HG02943 (cell line): ENCODE results near the gene CFAP157.

Experiments used
- ATAC-seq: cut with Tn5 transposase; IDR thresholded peaks from one replicate; pipeline ENCODE4 v1.9.1; 2021; ENCODE audit warnings: mild to moderate bottlenecking, low read depth, moderate library complexity; ENCODE audit not compliant: unreplicated experiment

The CFAP157 gene

GRCh38 chr9:127733614-127734013 lies 26.8 kb downstream of the CFAP157 start:
- no peak for ATAC-seq

GRCh38 chr9:127734247-127734746 lies 27.5 kb downstream of the CFAP157 start:
- ATAC-seq = no peak

DNA sequence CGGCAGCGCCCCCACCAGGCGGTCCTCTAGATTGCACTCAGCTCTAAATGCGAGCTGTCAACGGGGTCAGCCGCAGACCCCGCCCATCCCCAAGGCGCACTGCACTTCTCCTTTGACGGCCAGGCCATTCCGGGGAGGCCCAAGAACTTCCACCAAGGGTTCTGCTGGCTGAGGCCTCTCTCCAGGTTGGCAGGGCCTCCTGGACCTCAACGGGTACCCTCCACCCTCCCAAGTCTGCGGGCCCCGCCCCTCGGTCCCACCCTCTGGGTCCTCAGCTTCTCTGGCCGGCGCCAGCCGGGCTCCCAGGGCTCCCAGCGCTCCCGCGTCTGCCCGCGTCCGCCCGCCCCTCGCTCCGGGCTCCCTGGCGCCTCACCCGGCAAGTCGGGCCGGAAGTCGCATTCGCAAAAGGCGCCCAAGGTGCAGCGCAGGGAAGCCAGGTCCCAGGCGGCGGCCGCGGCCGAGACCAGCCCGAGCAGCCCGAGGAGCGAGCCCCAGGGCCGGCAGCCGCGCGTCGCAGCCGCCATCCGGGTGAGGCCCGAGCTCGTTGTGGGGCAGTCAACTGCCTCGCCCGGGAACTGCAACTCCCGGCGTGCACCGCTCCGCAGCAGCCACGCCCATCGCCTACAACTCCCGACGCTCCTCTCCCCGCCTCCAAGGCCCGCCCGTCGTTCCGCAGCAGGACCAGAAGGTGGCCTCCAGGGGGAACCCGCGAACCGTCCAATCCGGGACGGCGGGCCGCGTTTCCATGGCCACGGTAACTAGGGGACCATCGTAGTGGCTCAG lies 28.1 kb downstream of the CFAP157 start, which contains the start of gene TOR2A:
Gene TOR2A (minus strand): TSS at position 548 of the 783 bp plus-strand sequence. CDS start 24 bp downstream, at position 524.
- ATAC-seq = peak; percentile 82

- ATAC-seq = no peak
Measured at GRCh38 chr9:127735530-127736185, 28.9 kb downstream of the CFAP157 start.

DNA sequence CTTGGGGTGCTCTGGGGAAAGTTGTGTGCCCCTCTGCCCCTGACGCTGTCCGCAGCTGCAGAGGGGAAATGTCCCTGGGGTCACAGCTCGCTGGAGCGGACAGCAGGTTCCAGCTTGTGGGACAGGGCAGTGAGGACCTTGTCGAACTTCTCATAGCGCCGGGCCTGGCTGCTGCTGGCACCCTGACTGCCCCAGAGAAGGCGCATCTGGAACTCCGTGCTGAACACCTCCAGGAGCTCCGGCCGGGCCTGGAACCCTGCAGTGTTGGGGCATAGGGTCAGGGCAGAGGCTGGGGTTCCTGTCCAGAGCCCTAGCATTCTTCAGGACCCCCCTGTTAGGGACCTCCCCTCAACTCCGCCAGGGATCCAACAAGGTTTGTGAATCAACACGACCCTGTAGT lies 31.9 kb downstream of the CFAP157 start:
- no peak for ATAC-seq

GRCh38 chr9:127739614-127740330 lies 33.0 kb downstream of the CFAP157 start:
- no peak for ATAC-seq

DNA sequence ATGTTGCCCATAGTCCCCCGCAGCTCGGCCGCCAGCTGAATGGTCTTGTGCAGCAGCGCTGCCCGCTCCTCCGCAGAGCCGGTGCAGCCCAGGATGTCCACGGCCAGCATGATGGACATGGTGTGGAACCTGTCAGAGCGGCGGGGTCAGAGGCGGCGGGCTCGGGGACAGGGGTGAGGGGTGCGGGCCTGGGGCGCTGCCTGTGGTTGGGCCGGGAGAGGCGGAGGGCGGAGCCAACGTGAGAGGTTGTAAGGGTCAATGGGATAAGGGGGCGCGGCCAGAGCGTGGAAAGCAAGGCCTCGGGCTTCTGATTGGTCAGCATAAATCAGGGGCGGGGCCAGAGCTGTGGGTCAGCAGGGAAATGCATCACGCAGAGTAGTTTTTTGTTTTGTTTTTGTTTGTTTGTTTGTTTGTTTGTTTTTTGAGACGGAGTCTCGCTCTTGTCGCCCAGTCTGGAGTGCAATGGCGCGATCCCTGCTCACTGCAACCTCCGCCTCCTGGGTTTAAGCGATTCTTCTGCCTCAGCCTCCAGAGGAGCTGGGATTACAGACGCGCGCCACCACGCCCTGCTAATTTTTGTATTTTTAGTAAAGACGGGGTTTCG lies 35.1 kb downstream of the CFAP157 start:
- ATAC-seq = no peak

DNA sequence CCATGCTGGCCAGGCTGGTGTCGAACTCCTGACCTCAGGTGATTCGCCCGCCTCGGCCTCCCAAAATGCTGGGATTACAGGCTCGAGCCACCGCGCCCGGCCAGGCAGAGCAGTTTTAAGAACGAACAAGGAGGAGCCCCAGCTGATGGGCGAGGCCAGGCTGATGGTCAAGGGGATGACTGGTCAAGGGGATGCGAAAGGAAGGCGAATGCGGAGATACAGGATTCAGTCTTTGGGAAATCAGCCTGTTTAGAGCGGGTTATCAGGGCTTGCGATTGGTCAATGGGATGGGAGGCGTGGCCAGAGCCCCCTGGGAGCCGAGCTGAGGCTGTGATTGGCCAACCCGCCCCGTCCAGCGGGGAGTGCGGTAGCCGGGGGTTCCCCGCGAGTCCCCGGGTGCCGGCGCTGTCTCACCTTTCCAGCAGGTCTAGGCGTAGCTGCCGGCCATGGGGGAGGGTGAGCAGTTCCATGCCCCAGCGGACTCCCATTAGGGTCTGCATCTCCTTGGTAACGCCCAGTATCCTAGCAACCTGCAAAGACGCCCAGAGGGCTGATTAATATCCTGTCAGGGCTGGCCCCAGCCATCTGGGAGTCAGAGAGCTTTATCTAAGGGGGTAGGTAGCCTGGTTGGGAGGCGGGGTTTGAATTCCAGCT lies 35.8 kb downstream of the CFAP157 start:
- ATAC-seq = no peak

DNA sequence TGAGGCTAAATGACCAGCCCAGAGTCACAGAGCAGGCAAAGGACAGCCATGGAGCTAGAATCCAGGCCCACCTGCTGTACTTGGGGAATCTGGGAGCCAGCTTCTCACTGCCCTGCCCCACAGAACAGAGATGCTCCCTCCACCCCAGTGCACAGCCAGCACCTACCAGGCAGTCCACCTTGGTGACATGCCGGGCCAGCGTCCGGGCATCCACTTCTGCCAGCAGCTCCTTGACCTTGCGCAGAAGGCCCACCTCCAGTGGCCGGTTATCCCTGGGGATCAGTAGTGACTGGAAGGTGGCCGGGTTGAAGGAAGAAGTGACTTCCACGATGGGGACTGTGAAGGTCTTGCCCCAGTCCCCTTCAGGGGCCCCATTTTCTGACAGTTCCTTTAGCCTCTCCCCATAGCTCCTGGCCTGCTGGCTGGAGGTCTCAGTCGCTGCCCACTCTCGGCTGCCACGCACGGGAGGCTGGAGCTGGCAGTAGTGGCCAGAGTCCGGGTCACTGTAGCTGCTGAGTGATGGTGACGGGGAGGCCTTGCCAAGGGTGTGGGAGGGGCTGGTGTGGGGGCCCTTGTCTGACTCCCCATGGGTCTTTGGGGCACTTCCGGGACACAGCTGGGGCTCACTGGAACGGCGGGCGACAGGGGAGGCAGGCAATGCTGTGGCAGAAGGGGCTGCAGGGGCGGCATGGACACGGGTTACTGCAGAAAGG lies 37.8 kb downstream of the CFAP157 start:
- no peak for ATAC-seq

GRCh38 chr9:127746959-127747569 lies 40.3 kb downstream of the CFAP157 start:
- no peak for ATAC-seq

DNA sequence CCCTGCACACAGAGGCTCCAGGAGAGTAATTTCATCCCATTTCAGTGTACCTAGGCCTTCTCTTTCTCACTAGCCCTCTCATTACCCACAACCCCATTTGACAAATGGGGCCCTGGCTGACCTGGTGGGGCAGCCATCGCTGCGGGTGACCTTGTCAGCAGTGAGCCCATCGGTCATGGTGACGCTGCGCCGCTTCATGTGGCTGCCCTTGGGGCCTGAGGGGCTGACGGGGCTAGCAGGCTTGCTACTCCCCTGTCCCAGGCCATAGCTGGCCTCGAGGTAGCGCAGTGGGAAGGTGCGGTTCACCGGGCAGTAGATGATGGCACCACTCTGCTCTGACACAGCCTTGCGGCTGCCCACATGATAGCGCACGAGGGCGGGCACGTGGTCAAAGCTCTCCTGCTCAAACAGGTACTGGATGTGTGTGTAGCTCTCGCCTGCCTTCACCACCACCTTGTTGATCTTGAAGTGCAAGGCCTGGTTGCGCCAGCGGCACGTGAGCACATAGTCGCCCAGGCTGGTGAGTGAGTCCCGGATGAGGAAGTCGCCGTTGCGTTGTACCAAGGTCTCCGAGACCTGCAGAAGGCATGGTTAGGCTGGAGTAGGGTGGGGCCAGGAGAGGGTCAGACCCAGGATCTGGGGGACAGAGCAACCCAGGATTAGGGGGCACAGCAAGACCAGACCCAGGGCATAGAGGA lies 42.5 kb downstream of the CFAP157 start:
- no peak for ATAC-seq

DNA sequence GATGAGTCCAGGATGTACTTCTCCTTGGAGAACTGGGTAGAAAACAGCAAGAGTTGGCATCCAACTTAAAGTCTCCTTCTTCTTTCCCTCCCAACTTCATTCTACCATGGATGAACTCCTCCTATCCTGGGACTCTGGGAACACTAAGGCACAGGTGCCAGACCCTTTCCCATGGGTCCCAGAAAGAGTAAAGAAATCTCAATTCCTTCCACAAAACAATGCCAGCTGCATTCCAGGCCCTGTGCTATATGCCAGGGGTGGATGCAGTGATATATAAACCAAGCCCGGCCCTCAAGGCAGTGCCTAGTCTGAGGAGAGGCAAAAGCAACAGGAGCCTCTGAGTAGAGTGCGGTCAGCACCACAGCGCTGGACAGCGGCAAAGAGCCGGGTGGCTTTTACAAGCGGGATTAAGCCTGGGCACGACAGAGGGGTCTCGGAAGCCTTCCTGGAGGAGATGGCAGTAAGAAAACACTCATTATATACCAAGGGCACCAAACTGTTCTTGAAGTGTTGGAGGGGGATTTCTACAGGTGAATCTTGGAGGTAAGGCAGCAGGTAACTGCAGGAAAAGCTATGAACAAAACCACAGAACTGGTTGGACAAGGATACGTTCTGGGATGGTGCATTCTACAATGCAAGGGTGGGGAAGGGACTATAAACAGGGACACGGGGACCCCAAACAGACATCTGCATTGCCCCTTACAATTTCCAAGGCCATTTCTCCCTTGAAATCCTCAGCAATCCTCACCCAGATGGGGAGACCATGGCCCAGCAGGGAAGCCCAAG lies 44.7 kb downstream of the CFAP157 start:
- ATAC-seq = no peak

GRCh38 chr9:127753148-127753547 lies 46.4 kb downstream of the CFAP157 start:
- ATAC-seq = no peak

DNA sequence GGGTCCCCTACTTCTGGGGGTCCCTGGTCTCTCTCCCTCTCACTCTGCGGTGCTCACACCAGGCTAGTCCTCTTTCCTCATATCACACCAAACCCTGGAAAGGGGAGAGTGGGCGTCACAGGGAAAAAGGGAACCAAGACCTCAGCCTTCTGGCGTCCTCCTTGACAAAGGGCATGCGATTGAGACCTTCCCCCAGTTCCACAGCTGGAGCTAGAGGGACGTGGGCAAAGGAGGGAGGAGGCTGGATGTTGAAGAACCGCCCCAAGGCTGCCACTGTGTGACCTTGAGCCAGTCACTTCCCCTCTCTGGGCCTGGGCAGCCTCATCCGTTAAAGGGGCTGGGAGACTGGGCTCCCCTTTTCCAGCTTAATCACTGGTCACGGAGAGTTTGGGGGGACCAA lies 46.8 kb downstream of the CFAP157 start:
- ATAC-seq = no peak

DNA sequence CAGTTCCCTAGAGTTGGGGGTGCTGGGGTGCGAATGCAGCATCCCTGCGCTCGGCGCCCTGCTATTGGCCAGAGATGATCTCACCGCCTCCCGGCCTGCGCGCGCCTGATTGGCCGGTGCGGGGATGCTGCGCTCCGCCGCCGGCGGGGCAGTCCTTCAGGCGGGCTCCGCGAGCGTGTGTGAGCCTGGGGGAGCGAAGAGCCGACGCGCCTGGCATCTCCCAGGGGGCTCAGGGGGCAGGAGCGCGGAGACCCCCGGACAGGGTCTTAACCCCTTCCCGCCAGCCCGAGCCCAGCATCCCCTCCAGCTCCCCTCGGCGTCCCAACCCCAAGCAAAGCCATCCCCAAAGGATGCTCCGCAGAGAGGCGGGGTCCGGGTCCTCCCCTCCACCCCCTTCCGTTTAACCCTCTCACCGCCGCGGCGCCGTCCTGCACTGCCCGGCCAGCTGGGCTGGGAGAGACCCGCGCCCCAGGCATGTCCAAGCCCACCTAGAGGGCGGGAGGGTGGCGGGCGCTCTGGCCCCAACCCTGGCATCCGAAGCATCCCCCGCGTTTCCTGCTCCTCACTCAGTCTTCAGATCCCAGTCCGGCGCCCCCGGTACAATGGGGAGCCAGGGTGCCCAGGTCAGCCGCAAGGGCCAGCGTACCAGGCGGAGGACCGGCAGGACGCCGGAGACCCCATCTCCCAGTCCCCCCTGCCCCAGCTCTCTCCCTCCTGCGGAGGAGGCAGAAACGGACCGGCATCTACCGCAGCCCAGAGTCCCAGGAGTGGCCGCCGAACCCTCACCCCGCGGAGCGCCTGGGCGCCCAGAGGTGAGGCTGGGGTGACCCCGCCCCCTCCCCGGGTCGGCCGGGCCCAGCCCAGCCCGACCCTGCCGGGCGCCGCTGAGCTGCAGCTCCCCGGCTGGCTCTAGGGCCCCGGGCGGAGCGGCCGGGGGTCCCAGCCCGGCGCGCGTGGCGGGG lies 47.6 kb downstream of the CFAP157 start:
- ATAC-seq = no peak
